Measurements from ENCODE around the gene TFIP11. TPM values are rescaled to one million over a fixed set of nuclear protein-coding genes. Genes with fewer than 3 reads are reported as not detected.

Gene TFIP11
- total and polyA plus RNA-seq, 10 of the 15 experiments (the other 5 are each of a cell fraction or from before 2014, with no cell fraction given) = 14.2 to 43.3 (median 31.9) TPM

- WGBS (ENCODE audit: insufficient coverage, insufficient replicate concordance, low lambda C conversion rate, missing lambda C conversion rate) = 95% methylated on average over 16 of the region's 16 CpGs
- in situ Hi-C loops (cut with MboI) (no loop called here), intact Hi-C loops (cut with micrococcal nuclease; ENCODE audit: unreplicated experiment) (no loop called here)
- H3K4me3 ChIP-seq = no peak overlapping the region
- no peak overlapping the region for H3K9ac ChIP-seq (ENCODE audit: control insufficient read depth, insufficient read depth, low read length)
- DNase-seq (ENCODE audit: low read depth, low spot score) (no peak), ATAC-seq (no peak), FAIRE-seq (no peak)
- H3K27me3 ChIP-seq (replicated peaks in 1 of 2; ENCODE audit: control insufficient read depth in 2 of 2, insufficient read depth in 2 of 2, low read length in 1 of 2) = no peaks in the 10 kb centered on the region
- no peaks in the 10 kb centered on the region for H3K9me3 ChIP-seq (replicated peaks; ENCODE audit: control insufficient read depth, insufficient read depth, low read length)
- POLR2A ChIA-PET = interaction anchor here (0.6 kb wide), 1 partner anchor 67 kb away, joined by 3 read pairs; no protein-coding TSS in a partner anchor
- H3K4me1 ChIP-seq (ENCODE audit: control insufficient read depth, insufficient read depth, low read length) = no peaks in the 10 kb centered on the region
- no TSS peak for BruUV-seq (replicated peaks)
- H2AFZ ChIP-seq (ENCODE audit: control insufficient read depth, low read depth, low read length) = no peak overlapping the region
- H3K79me2 ChIP-seq (ENCODE audit: control insufficient read depth, insufficient read depth, low read length) = peaks cover 4% of the 10 kb centered on the region
- peaks cover 3 to 7% of the 10 kb centered on the region in 2 experiments; a peak in 3 of 4 replicates for H3K36me3 ChIP-seq (ENCODE audit: control insufficient read depth in 2 of 2, insufficient read depth in 2 of 2, low read length in 1 of 2)
- H4K20me1 ChIP-seq (ENCODE audit: control insufficient read depth, insufficient read depth) = no peaks in the 10 kb centered on the region
- CTCF ChIA-PET = interaction anchor here (1.1 to 1.6 kb wide), 3 partner anchors 9 to 17 kb away, joined by 3 to 5 read pairs (median 4); no protein-coding TSS in a partner anchor
- SMC1A ChIA-PET (ENCODE audit: uncharacterized antibody, unreplicated experiment) = interaction anchor here (0.7 kb wide), 1 partner anchor 77 kb away, joined by 4 read pairs; no protein-coding TSS in a partner anchor
- H3K4me2 ChIP-seq (ENCODE audit: control insufficient read depth, insufficient read depth) = no peak overlapping the region
- no peak overlapping the region for H3K27ac ChIP-seq (ENCODE audit: control insufficient read depth, insufficient read depth)
- RAD21 ChIA-PET (ENCODE audit: unreplicated experiment) = interaction anchor here (0.7 kb wide), 1 partner anchor 126 kb away, joined by 3 read pairs; no protein-coding TSS in a partner anchor
- no peak for TF ChIP-seq SP1 (IDR thresholded peaks at IDR 0.05; ENCODE audit: low read depth, low read length)
- no peak for TF ChIP-seq PAX5 (IDR thresholded peaks at IDR 0.05; ENCODE audit: borderline replicate concordance, low read depth, low read length)
- no peak for TF ChIP-seq SKIL (IDR thresholded peaks at IDR 0.05; ENCODE audit: low read depth, poor library complexity, severe bottlenecking)
- no peak for TF ChIP-seq CREM (IDR thresholded peaks at IDR 0.05; ENCODE audit: low read depth)
- TF ChIP-seq E4F1 (IDR thresholded peaks at IDR 0.05; ENCODE audit: borderline replicate concordance, partially characterized antibody) = no peak
These were observed 68.2 kb downstream of the TFIP11 start for GRCh38 chr22:26443901-26444690.

Data from GM12878 (cell line).